Karpas-422 (cell line): ENCODE data around the gene MAGIX. TPM values are rescaled to one million over a fixed set of nuclear protein-coding genes. Genes with fewer than 3 reads are reported as not detected.
"Not testable (repeated sequence)": the region's sequence is repeated elsewhere in the genome, so short reads cannot be mapped to it uniquely, and the experiment has no call there.

ENCODE experiments used
- DNase-seq: peaks from one replicate; pipeline ENCODE4 v3.0.0-alpha.2; 2015
- H2AFZ ChIP-seq: fragments of 200-600 bp; sonication (generic); 2 replicates; pipeline ENCODE4 v1.6.1; 2014; ENCODE audit warnings: antibody characterized with exemption, low read length, mixed read lengths
- H3K27ac ChIP-seq: fragments of 200-600 bp; sonication (generic); 2 replicates; pipeline ENCODE4 v1.5.1; 2014; ENCODE audit warnings: mild to moderate bottlenecking, low read length, moderate library complexity
- H3K27me3 ChIP-seq: fragments of 200-600 bp; sonication (generic); 2 replicates; pipeline ENCODE4 v1.6.1; 2014; ENCODE audit warnings: low read length, mixed read lengths
- H3K36me3 ChIP-seq: fragments of 200-600 bp; sonication (generic); 2 replicates; pipeline ENCODE4 v1.6.1; 2014; ENCODE audit warnings: low read length, mixed read lengths; ENCODE audit not compliant: insufficient read depth
- H3K4me1 ChIP-seq: fragments of 200-600 bp; sonication (generic); 2 replicates; pipeline ENCODE4 v1.6.1; 2014; ENCODE audit warnings: mild to moderate bottlenecking, low read length, mixed read lengths
- H3K4me2 ChIP-seq: fragments of 200-600 bp; sonication (generic); 2 replicates; pipeline ENCODE4 v1.6.1; 2014; ENCODE audit warnings: low read length, low read depth, mild to moderate bottlenecking; ENCODE audit not compliant: poor library complexity, severe bottlenecking
- H3K4me3 ChIP-seq: fragments of 200-600 bp; sonication (generic); 2 replicates; pipeline ENCODE4 v1.5.1; 2014; ENCODE audit warnings: mild to moderate bottlenecking, antibody characterized with exemption, low read length, mixed read lengths
- H3K79me2 ChIP-seq: fragments of 200-600 bp; sonication (generic); 2 replicates; pipeline ENCODE4 v1.6.1; 2014; ENCODE audit warnings: mild to moderate bottlenecking, low read length, mixed read lengths
- H3K9ac ChIP-seq: fragments of 200-600 bp; sonication (generic); 2 replicates; pipeline ENCODE4 v1.6.0; 2014; ENCODE audit warnings: low read length
- H3K9me2 ChIP-seq: fragments of 200-600 bp; sonication (generic), shearing (Covaris generic); replicated peaks from 2 replicates; pipeline ENCODE4 v1.6.0; 2014; ENCODE audit warnings: mild to moderate bottlenecking, low read length, moderate library complexity; ENCODE audit not compliant: insufficient read depth
- H3K9me3 ChIP-seq: fragments of 300-700, 200-600 bp; sonication (generic); 2 replicates; pipeline ENCODE4 v1.6.1; 2014; ENCODE audit warnings: low read length, mixed read lengths
- H4K20me1 ChIP-seq: fragments of 200-600 bp; sonication (generic); 2 replicates; pipeline ENCODE4 v1.6.1; 2014; ENCODE audit warnings: mild to moderate bottlenecking, antibody characterized with exemption, low read length, low read depth; ENCODE audit not compliant: insufficient read depth
- total RNA-seq: library from RNA; depleted of rRNA; stranded (reverse); fragments of >200 nt; shearing (Covaris generic); gene quantifications from 2 replicates; pipeline ENCODE4 v1.2.3, GENCODE V29; 2014; ENCODE audit warnings: low replicate concordance; rRNA removed

The MAGIX gene
- total RNA-seq = 1.7 TPM in 1 of 2 replicates, not detected in the other

DNA sequence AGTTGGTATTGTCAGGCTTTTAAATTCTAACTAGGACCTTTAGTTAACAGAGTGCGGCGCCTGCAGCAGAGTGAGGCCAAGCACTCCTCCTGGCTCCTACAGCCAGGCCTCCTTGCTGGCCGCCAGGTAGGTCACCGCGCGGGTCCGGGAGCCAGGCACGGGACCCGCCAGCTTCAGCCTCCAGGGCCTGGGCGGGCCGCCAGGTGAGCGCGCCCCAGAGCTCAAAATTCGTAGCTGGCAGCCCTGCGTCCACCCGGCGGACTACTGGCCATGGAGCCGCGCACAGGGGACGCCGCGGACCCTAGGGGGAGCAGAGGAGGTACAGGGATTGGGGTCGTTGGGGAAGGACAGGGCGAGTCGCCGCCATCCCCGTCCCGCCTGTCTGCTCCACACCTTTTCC, at the start of gene MAGIX:
TSS of gene MAGIX (plus strand) at position 139 of the 400 bp plus-strand sequence. CDS start at position 271, 132 bp downstream.
- peak within 1 kb of the TSS; percentile 54; the same call in 1 of the 2 replicates for H3K4me3 ChIP-seq
- no peaks in the 10 kb centered on the region for H3K36me3 ChIP-seq
- DNase-seq = no peak
- no peaks in the 10 kb centered on the region; the same call in 1 of the 2 replicates for H3K9me3 ChIP-seq
- no peaks in the 10 kb centered on the region for H3K79me2 ChIP-seq
- no peaks in the 10 kb centered on the region for H3K9me2 ChIP-seq
- H3K9ac ChIP-seq = peak within 1 kb of the TSS; percentile 67
- peaks cover 21% of the 10 kb centered on the region for H3K4me1 ChIP-seq
- H2AFZ ChIP-seq = no peak within 1 kb of the TSS; the same call in 1 of the 2 replicates
- no peak within 1 kb of the TSS for H3K27ac ChIP-seq
- H4K20me1 ChIP-seq = no peaks in the 10 kb centered on the region
- H3K27me3 ChIP-seq = no peaks in the 10 kb centered on the region
- H3K4me2 ChIP-seq = peak within 1 kb of the TSS; percentile 64

DNA sequence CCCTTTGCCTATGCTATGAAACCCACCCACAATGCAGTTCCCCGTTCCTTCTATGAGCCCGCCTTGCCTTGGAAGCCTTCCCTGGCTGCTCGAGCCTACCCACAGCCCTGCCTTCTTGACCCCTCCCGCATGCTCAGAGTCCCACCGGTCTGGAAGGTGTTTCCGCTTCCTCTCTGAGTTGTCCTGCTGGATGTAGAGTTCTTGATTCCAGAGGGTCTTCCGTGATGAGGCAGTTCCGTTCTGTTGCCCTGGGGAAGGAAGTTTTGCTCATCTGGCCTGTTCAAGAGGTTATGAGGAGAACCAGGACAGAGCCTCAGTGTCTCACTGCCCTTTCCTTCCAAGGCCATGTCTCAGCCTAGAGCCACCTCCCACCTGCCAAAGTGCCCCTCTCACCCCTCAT, 46.5 kb upstream of the MAGIX start:
- Histone ChIP-seq H3K9me2 (no peaks in the 10 kb centered on the region), H3K4me3 (no peak overlapping the region), H3K79me2 (no peaks in the 10 kb centered on the region), H3K4me1 (no peaks in the 10 kb centered on the region), H3K9ac (no peak overlapping the region), H3K9me3 (no peaks in the 10 kb centered on the region), H3K27ac (no peak overlapping the region), H3K36me3 (no peaks in the 10 kb centered on the region), H2AFZ (no peak overlapping the region), H4K20me1 (no peaks in the 10 kb centered on the region), H3K27me3 (no peaks in the 10 kb centered on the region), H3K4me2 (no peak overlapping the region)
- no peak for DNase-seq

DNA sequence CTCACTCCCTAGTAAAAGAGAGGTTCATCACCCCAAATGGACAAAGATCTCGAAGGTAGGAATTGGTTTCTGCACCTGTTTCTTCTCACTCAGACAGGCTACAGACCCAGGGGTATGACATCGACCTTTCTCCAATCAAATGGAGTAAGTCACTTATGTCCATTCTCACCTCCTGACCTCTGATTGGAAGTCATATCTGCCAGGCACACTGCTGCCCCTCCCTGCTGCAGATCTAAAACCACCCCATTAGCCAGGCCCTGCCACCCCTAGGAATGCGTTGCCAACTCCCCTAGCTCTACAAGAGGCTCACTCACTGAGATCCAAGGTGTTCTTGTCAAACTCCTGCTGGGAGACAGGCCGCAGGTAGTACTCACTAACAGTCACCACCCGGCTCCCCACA, 45.8 kb upstream of the MAGIX start:
- DNase-seq = no peak
- Histone ChIP-seq H3K4me2 (no peak overlapping the region), H3K9me2 (no peaks in the 10 kb centered on the region), H2AFZ (no peak overlapping the region), H3K27me3 (no peaks in the 10 kb centered on the region), H3K27ac (no peak overlapping the region), H3K79me2 (no peaks in the 10 kb centered on the region), H3K9me3 (no peaks in the 10 kb centered on the region), H3K36me3 (no peaks in the 10 kb centered on the region), H3K4me3 (no peak overlapping the region), H3K9ac (no peak overlapping the region), H4K20me1 (no peaks in the 10 kb centered on the region), H3K4me1 (no peaks in the 10 kb centered on the region)

DNA sequence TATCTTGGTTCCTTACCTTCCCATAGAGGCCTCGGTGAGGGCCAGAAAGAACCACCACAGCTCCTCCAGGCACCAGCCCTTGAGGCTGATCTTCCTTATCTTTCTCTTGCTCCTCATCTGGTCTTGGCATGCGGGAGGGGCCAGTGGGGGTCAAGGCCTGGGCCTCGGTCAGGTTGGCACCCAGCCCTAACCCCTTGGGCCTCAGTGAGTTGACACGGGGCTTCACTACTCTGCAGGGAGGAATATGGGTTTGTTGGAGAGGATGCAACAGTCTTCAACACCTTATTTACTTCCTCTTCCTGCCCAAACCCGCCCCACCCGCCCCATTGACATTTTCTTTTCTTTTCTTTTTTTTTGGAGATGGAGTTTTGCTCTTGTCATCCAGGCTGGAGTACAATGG, 45.0 kb upstream of the MAGIX start:
- H3K36me3 ChIP-seq = no peaks in the 10 kb centered on the region
- H3K27ac ChIP-seq = no peak overlapping the region
- H3K4me2 ChIP-seq = no peak overlapping the region
- no peaks in the 10 kb centered on the region for H4K20me1 ChIP-seq
- no peaks in the 10 kb centered on the region for H3K27me3 ChIP-seq
- H3K79me2 ChIP-seq = peaks cover 8% of the 10 kb centered on the region
- H2AFZ ChIP-seq = no peak overlapping the region
- H3K9ac ChIP-seq = no peak overlapping the region
- DNase-seq = no peak
- no peak overlapping the region for H3K4me3 ChIP-seq
- H3K4me1 ChIP-seq = peaks cover 3% of the 10 kb centered on the region
- H3K9me3 ChIP-seq = no peaks in the 10 kb centered on the region
- H3K9me2 ChIP-seq = no peaks in the 10 kb centered on the region

DNA sequence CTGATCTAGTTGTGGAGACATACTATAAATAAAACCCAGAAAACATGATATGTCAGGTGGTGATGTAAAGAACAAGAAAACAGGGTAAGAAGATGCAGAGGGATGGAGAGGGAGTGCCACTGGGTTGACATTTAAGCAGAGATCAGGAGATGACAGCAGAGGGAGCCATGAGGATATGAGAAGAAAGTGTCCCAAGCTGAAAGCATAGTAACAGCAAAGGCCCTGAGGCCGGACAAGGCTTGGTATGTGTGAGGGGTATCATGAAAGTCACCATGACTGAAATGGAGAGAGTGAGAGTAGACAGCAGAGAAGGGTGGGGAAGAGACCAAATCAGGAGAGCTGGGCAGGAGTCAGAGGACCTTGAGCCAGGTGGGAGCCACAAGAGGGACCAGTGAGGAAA, 42.5 kb upstream of the MAGIX start:
- peaks cover 17% of the 10 kb centered on the region for H3K79me2 ChIP-seq
- H3K36me3 ChIP-seq = no peaks in the 10 kb centered on the region
- H3K4me2 ChIP-seq = no peak overlapping the region
- H3K27ac ChIP-seq = no peak overlapping the region
- peaks cover 7% of the 10 kb centered on the region for H3K4me1 ChIP-seq
- no peaks in the 10 kb centered on the region for H3K9me2 ChIP-seq
- H3K27me3 ChIP-seq = no peaks in the 10 kb centered on the region
- no peaks in the 10 kb centered on the region for H4K20me1 ChIP-seq
- H2AFZ ChIP-seq = no peak overlapping the region
- H3K9me3 ChIP-seq = no peaks in the 10 kb centered on the region
- H3K9ac ChIP-seq = no peak overlapping the region
- no peak overlapping the region for H3K4me3 ChIP-seq
- DNase-seq = no peak

DNA sequence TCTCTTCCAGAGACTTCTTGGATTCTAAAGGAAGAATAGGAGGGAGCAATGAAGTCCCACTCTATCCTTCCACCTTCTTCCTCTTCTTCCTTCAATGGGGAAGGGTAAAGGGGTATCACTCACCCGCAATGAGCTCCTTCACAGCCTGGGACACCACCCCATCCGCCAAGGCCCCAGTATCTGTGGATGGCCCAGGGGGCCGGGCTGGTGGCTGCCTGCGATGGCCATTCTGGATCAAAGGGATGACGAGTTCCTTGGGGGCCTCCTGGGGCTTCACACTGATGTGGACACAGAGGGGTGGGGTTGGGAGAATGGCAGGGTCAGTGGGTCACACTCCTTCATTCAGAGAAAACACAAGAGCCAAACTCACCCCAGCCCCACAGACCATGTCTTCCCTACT, 40.1 kb upstream of the MAGIX start:
- H2AFZ ChIP-seq = no peak overlapping the region
- H3K27ac ChIP-seq = no peak overlapping the region
- no peaks in the 10 kb centered on the region for H3K9me2 ChIP-seq
- H3K9me3 ChIP-seq = no peaks in the 10 kb centered on the region
- peak overlapping the region; percentile 82 for H3K4me3 ChIP-seq
- peaks cover 17% of the 10 kb centered on the region for H3K79me2 ChIP-seq
- no peak for DNase-seq
- peaks cover 7% of the 10 kb centered on the region for H3K4me1 ChIP-seq
- H3K9ac ChIP-seq = peak overlapping the region; percentile 80
- peak overlapping the region; percentile 63 for H3K4me2 ChIP-seq
- no peaks in the 10 kb centered on the region for H3K27me3 ChIP-seq
- H4K20me1 ChIP-seq = no peaks in the 10 kb centered on the region
- H3K36me3 ChIP-seq = no peaks in the 10 kb centered on the region

DNA sequence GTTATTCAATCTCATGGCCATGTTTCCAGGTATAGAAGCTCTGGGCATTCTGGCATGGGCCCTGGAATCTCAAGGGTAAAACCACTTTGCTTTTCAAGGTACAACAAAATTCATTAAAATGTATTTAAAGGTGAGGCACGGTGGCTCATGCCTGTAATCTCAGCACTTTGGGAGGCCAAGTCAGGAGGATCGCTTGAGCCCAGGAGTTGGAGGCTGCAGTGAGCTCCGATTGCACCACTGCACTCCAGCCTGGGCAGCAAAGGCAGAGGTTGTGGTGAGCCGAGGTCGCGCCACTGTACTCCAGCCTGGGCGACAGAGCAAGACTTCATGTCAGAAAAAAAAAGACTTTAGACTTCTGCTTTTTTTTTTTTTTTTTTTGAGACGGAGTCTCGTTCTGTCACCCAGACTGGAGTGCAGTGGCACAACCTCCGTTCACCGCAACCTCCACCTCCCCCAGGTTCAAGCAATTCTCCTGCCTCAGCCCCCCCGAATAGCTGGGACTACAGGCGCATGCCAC, 34.8 kb upstream of the MAGIX start:
- not testable (repeated sequence) for H3K9ac ChIP-seq, H2AFZ ChIP-seq, H3K79me2 ChIP-seq, H3K9me2 ChIP-seq, H3K9me3 ChIP-seq, H3K4me1 ChIP-seq, H3K36me3 ChIP-seq, H3K27ac ChIP-seq, H3K4me3 ChIP-seq, H3K27me3 ChIP-seq, H3K4me2 ChIP-seq, H4K20me1 ChIP-seq
- peak; percentile 42 for DNase-seq

DNA sequence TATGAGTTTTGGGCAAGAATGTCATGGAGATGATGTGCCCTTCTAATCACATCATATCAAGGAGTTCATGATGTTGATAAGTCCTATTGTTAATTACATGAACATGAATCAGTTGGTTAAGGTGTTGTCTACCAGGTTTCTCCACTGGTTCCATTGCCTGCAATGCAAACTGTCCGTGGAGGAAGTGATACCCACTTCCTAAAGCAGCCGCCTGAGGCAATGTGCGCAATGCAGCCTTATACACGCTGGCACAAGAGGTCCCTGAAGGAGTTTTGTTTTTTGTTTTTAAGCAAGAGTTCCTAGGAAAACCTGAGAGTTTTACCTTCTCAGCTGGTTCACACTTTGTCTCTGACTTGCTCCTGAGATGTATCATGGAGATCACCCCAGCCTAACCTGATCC, 33.1 kb upstream of the MAGIX start:
- H3K4me2 ChIP-seq = no peak overlapping the region

DNA sequence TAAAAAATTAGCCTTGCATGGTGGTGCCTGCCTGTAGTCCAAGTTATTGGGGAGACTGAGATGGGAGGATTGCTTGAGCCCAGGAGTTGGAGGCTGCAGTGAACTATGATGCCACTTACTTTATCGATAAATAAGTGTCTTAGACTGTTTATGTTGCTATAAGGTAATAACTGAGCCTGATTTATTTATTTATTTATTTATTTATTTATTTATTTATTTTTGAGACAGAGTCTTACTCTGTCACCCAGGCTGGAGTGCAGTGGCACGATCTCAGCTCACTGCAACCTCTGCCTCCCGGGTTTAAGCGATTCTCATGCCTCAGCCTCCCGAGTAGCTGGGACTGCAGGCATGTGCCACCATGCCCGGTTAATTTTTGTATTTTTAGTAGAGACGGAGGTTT, 30.3 kb upstream of the MAGIX start:
- not testable (repeated sequence) for H4K20me1 ChIP-seq, H3K9me3 ChIP-seq, DNase-seq, H3K79me2 ChIP-seq, H3K4me1 ChIP-seq, H3K9me2 ChIP-seq, H2AFZ ChIP-seq, H3K36me3 ChIP-seq, H3K27ac ChIP-seq, H3K27me3 ChIP-seq, H3K4me2 ChIP-seq, H3K4me3 ChIP-seq, H3K9ac ChIP-seq

More for the DNA sequence above, 33.1 kb upstream of the MAGIX start:
- Histone ChIP-seq H3K27me3 (no peaks in the 10 kb centered on the region), H3K27ac (no peak overlapping the region), H4K20me1 (no peaks in the 10 kb centered on the region), H3K4me1 (no peaks in the 10 kb centered on the region), H3K9me3 (no peaks in the 10 kb centered on the region), H3K4me3 (no peak overlapping the region), H3K36me3 (no peaks in the 10 kb centered on the region), H3K9ac (no peak overlapping the region), H2AFZ (no peak overlapping the region), H3K79me2 (no peaks in the 10 kb centered on the region), H3K9me2 (no peaks in the 10 kb centered on the region)
- no peak for DNase-seq
